K562 (cell line): ENCODE data around the gene UGP2.

Source experiments
- ETV5 ChIP-seq: sonication (generic); formaldehyde crosslinking; IDR thresholded peaks from 2 replicates; pipeline ENCODE4 v1.4.0; 2020; ENCODE audit warnings: low read depth, mild to moderate bottlenecking, missing genetic modification reagents
- MTA3 ChIP-seq: fragments of 450-650 bp; formaldehyde crosslinking; IDR thresholded peaks from 2 replicates; pipeline ENCODE4 v1.6.1; 2017; ENCODE audit warnings: mild to moderate bottlenecking, borderline replicate concordance
- MYNN ChIP-seq, 2 experiments: sonication (generic); formaldehyde crosslinking in 1 of 2; IDR thresholded peaks; 2 replicates each; pipeline versions ENCODE4 v1.5.0 to v1.6.1; 2016 to 2020; ENCODE audit warnings: antibody characterized with exemption in 1 of 2, missing genetic modification reagents in 1 of 2
- SMC3 ChIP-seq: conservative IDR thresholded peaks from 2 replicates; pipeline ENCODE4 v1.6.1; 2011; ENCODE audit warnings: low read depth, low read length, improper control_type of control experiment; ENCODE audit not compliant: insufficient read depth
- SRSF1 ChIP-seq: fragments of 200-400 bp; formaldehyde crosslinking; IDR thresholded peaks from 2 replicates; pipeline ENCODE4 v1.6.1; 2017; ENCODE audit warnings: mild to moderate bottlenecking, low read depth, low read length, moderate library complexity
- ZNF512 ChIP-seq: IDR thresholded peaks from 2 replicates; pipeline ENCODE4 v1.6.1; 2016; ENCODE audit warnings: missing genetic modification characterization, missing compliant biosample characterization

- TF ChIP-seq MYNN (IDR thresholded peaks at IDR 0.05) (no peak), MYNN (CRISPR knock-in tag; IDR thresholded peaks at IDR 0.05) (no peak), SMC3 (no peak), ZNF512 (tag) (no peak), MTA3 (no peak), ETV5 (no peak), SRSF1 (no peak)
These were observed 23.6 kb downstream of the UGP2 start for GRCh38 chr2:63865159-63865799.
